Activated naive CD8-positive, alpha-beta T cell (primary cell): Measurements from ENCODE around the gene GTF3A.

ENCODE experiments used
- H3K27ac Mint-ChIP-seq: one replicate; pipeline ENCODE4 v1.8.0; 2021; ENCODE audit warnings: mixed read lengths
- H3K27me3 Mint-ChIP-seq: one replicate; pipeline ENCODE4 v1.8.0; 2021; ENCODE audit warnings: mixed read lengths
- H3K36me3 Mint-ChIP-seq: one replicate; pipeline ENCODE4 v1.8.0; 2021; ENCODE audit warnings: mixed read lengths
- H3K4me1 Mint-ChIP-seq: one replicate; pipeline ENCODE4 v1.8.0; 2021; ENCODE audit warnings: low read depth, mixed read lengths
- H3K4me3 Mint-ChIP-seq: one replicate; pipeline ENCODE4 v1.8.0; 2021; ENCODE audit warnings: mild to moderate bottlenecking, mixed read lengths
- H3K9me3 Mint-ChIP-seq: one replicate; pipeline ENCODE4 v1.8.0; 2021; ENCODE audit warnings: low read depth, mixed read lengths

Gene GTF3A

GRCh38 chr13:27425158-27425917 is 919 bp downstream of the GTF3A start:
- Mint-ChIP-seq H3K4me1 (peaks cover 53% of the 10 kb centered on the region), H3K27me3 (no peaks in the 10 kb centered on the region), H3K36me3 (peaks cover 16% of the 10 kb centered on the region), H3K4me3 (peak overlapping the region; percentile 98), H3K27ac (peak overlapping the region; percentile 99), H3K9me3 (no peaks in the 10 kb centered on the region)

DNA sequence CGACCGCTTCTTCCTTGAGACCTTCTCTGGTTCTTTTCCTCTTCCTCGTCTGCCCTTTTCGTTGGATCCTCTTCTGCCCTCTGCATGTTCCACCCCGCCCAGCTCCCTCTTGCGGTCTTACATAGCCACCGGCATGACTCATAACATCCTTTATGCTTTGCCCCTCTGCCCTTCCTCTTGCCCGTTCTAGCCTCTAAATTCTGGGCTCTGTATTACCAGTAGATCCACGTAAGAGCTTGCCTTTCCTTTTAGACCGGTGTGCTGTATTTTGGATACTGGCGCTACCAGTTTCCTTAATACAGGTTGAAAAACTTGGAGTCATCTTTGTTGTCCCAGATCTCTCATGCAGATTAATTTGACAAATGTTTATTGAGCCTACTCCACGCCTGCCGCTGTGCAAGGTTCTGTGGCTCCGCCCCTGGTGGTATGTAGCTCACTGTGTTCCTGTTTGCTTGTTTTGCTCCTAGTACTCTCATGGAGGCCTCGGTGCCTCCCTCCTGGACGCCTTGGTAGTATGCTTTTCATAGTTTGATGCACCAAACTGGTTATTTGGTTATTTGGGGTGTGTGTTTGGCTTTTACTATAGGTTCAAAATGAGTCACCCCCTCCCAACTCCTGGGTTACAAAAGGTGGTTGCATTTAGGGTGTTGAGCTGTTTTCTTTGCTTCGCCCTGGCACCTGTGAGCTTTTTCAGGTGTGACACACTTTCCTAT is 1.7 kb downstream of the GTF3A start:
- peaks cover 23% of the 10 kb centered on the region for H3K36me3 Mint-ChIP-seq
- no peaks in the 10 kb centered on the region for H3K27me3 Mint-ChIP-seq
- no peaks in the 10 kb centered on the region for H3K9me3 Mint-ChIP-seq
- peaks cover 61% of the 10 kb centered on the region for H3K4me1 Mint-ChIP-seq
- peak overlapping the region; percentile 99 for H3K27ac Mint-ChIP-seq
- H3K4me3 Mint-ChIP-seq: peak overlapping the region; percentile 98

DNA sequence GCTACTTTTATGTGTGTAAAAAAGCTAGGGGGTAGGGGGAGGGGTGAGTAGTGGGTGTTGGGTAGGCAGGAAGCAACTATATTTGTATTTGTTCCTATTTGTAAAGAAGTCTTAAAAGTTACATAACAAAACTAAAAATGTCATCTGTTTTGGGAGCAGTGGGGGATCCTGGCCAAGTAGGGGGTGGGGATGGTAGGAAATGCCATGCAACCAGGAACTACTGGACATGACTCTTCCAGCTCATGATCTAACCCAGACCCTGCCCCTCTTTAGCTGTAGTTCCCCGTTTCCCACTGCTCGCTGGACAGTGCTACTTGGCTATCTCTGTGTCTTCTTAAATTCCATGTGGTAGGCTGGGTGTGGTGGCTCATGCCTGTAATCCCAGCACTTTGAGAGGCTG is 3.2 kb downstream of the GTF3A start:
- peaks cover 31% of the 10 kb centered on the region for H3K36me3 Mint-ChIP-seq
- peak overlapping the region; percentile 98 for H3K4me3 Mint-ChIP-seq
- no peaks in the 10 kb centered on the region for H3K27me3 Mint-ChIP-seq
- H3K27ac Mint-ChIP-seq: peak overlapping the region; percentile 99
- H3K4me1 Mint-ChIP-seq: peaks cover 75% of the 10 kb centered on the region
- H3K9me3 Mint-ChIP-seq: no peaks in the 10 kb centered on the region

DNA sequence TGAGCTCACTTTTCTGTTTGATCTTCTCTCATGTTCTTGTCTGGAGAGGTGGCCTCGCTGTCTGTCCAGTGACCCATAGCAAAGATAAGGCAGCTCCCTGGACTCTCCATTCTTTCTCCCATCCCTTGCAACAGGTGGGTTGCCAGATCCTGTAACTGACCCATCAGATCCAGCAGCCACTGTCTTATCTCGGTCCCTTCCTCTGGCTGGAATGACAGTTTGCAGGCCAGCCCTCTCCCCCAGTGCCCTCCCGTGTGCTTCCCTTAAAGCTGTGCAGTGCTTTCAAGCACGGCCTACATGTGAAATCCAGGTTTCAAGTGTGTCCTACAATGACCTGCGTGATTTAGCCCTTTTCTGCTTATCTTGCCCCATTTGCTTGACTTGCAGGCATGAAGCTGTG is 3.7 kb downstream of the GTF3A start:
- Mint-ChIP-seq H3K27me3 (no peaks in the 10 kb centered on the region), H3K4me1 (peaks cover 78% of the 10 kb centered on the region), H3K36me3 (peaks cover 31% of the 10 kb centered on the region)

DNA sequence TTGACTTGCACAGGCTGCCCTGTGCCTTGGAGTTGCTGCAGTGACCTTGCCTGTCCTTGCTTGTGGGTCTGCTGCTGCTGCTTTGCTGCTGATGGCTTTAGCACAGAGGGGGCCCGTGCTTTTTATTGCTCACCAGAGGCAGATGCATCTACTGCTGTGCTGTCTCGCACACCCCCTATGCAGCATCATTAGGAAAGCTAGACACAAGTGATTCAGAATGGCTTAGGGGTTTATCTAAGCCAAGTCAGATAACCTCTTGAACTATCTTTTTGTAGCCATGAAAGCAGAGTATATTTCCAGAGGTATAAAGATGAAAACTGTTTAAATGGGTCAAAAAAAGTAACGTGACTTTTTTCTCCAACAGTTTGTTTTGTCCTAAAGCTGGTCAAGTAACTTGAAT is 7.8 kb downstream of the GTF3A start:
- peaks cover 62% of the 10 kb centered on the region for H3K4me1 Mint-ChIP-seq
- H3K27ac Mint-ChIP-seq: peak overlapping the region; percentile 89

More for the DNA sequence above, 3.7 kb downstream of the GTF3A start:
- H3K4me3 Mint-ChIP-seq: peak overlapping the region; percentile 76
- no peaks in the 10 kb centered on the region for H3K9me3 Mint-ChIP-seq
- peak overlapping the region; percentile 78 for H3K27ac Mint-ChIP-seq

GRCh38 chr13:27432611-27433210 is 8.3 kb downstream of the GTF3A start:
- peak overlapping the region; percentile 32 for H3K4me3 Mint-ChIP-seq
- peaks cover 61% of the 10 kb centered on the region for H3K4me1 Mint-ChIP-seq
- H3K9me3 Mint-ChIP-seq: no peaks in the 10 kb centered on the region
- H3K27ac Mint-ChIP-seq: peak overlapping the region; percentile 89
- H3K36me3 Mint-ChIP-seq: peaks cover 26% of the 10 kb centered on the region
- no peaks in the 10 kb centered on the region for H3K27me3 Mint-ChIP-seq

More for the DNA sequence above, 7.8 kb downstream of the GTF3A start:
- Mint-ChIP-seq H3K27me3 (no peaks in the 10 kb centered on the region), H3K9me3 (no peaks in the 10 kb centered on the region), H3K4me3 (peak overlapping the region; percentile 32), H3K36me3 (peaks cover 28% of the 10 kb centered on the region)

DNA sequence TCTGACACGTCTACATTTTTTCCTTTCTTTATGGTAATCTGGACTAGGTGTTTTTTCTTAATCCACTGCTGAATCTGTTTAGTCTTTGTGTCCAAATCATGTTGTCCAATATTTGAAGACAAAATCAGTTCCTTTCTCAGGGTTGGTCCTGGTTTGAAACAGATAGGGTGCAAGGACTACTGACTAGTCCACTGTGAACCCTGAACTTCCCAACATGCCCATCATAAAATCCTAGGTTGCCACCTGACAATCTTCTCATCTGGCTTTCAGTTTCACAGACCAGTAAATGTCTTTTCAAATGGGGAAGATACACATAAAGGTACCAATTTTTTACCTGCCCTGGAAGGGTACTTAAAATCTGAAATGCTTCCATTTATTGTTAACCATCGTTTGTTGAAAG is 12.7 kb downstream of the GTF3A start:
- Mint-ChIP-seq H3K36me3 (peaks cover 20% of the 10 kb centered on the region), H3K9me3 (no peaks in the 10 kb centered on the region), H3K4me3 (no peak overlapping the region), H3K4me1 (peaks cover 59% of the 10 kb centered on the region), H3K27me3 (no peaks in the 10 kb centered on the region), H3K27ac (peak overlapping the region; percentile 54)

GRCh38 chr13:27440408-27440807 is 16.0 kb downstream of the GTF3A start:
- Mint-ChIP-seq H3K36me3 (peaks cover 18% of the 10 kb centered on the region), H3K4me1 (peaks cover 52% of the 10 kb centered on the region), H3K27me3 (no peaks in the 10 kb centered on the region), H3K27ac (peak overlapping the region; percentile 30), H3K9me3 (no peaks in the 10 kb centered on the region), H3K4me3 (peak overlapping the region; percentile 51)

GRCh38 chr13:27442071-27442647 is 17.7 kb downstream of the GTF3A start:
- Mint-ChIP-seq H3K4me3 (peak overlapping the region; percentile 74), H3K36me3 (peaks cover 13% of the 10 kb centered on the region), H3K4me1 (peaks cover 65% of the 10 kb centered on the region), H3K27me3 (no peaks in the 10 kb centered on the region), H3K27ac (peak overlapping the region; percentile 82), H3K9me3 (no peaks in the 10 kb centered on the region)

DNA sequence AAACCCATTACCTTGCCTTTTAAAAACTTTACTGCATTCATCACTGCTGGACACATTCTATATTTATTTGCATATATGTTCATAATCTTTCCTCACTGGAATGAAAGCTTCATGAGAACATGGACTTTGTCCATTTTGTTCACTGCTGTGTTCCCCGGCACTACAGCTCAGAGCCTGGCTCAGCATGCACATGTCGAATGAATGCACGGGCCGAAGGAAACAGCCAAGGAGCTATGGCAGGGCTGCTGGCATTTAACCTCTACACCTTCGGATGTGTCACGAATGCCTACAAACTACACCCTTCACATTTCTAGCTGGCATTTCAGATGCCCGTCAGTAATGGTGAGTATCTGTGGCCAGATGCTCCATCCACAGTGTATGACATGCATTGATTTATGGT is 18.4 kb downstream of the GTF3A start:
- H3K27ac Mint-ChIP-seq: peak overlapping the region; percentile 82
- no peaks in the 10 kb centered on the region for H3K9me3 Mint-ChIP-seq
- peak overlapping the region; percentile 74 for H3K4me3 Mint-ChIP-seq
- peaks cover 66% of the 10 kb centered on the region for H3K4me1 Mint-ChIP-seq
- H3K27me3 Mint-ChIP-seq: no peaks in the 10 kb centered on the region
- peaks cover 12% of the 10 kb centered on the region for H3K36me3 Mint-ChIP-seq

- H3K27ac Mint-ChIP-seq: peak overlapping the region; percentile 98
- H3K27me3 Mint-ChIP-seq: no peaks in the 10 kb centered on the region
- H3K4me3 Mint-ChIP-seq: peak overlapping the region; percentile 70
- no peaks in the 10 kb centered on the region for H3K9me3 Mint-ChIP-seq
- peaks cover 3% of the 10 kb centered on the region for H3K36me3 Mint-ChIP-seq
- peaks cover 65% of the 10 kb centered on the region for H3K4me1 Mint-ChIP-seq
Measured at GRCh38 chr13:27446986-27447583, 22.7 kb downstream of the GTF3A start.

- Mint-ChIP-seq H3K27ac (peak overlapping the region; percentile 84), H3K4me1 (peaks cover 54% of the 10 kb centered on the region), H3K36me3 (peaks cover 3% of the 10 kb centered on the region), H3K4me3 (peak overlapping the region; percentile 27), H3K9me3 (no peaks in the 10 kb centered on the region), H3K27me3 (no peaks in the 10 kb centered on the region)
Measured at GRCh38 chr13:27448308-27448707, 23.9 kb downstream of the GTF3A start.

GRCh38 chr13:27449081-27449603 is 24.7 kb downstream of the GTF3A start:
- Mint-ChIP-seq H3K36me3 (peaks cover 3% of the 10 kb centered on the region), H3K27me3 (no peaks in the 10 kb centered on the region)

More at GRCh38 chr13:27449081-27449603, 24.7 kb downstream of the GTF3A start:
- H3K27ac Mint-ChIP-seq: peak overlapping the region; percentile 96
- peak overlapping the region; percentile 93 for H3K4me3 Mint-ChIP-seq
- no peaks in the 10 kb centered on the region for H3K9me3 Mint-ChIP-seq
- H3K4me1 Mint-ChIP-seq: peaks cover 54% of the 10 kb centered on the region
